Measurements from ENCODE around the gene HSPA8. TPM values are rescaled to one million over a fixed set of nuclear protein-coding genes. Genes with fewer than 3 reads are reported as not detected.

The HSPA8 gene
- total RNA-seq, 1 experiment from 2014 or later = 1,755 TPM

DNA sequence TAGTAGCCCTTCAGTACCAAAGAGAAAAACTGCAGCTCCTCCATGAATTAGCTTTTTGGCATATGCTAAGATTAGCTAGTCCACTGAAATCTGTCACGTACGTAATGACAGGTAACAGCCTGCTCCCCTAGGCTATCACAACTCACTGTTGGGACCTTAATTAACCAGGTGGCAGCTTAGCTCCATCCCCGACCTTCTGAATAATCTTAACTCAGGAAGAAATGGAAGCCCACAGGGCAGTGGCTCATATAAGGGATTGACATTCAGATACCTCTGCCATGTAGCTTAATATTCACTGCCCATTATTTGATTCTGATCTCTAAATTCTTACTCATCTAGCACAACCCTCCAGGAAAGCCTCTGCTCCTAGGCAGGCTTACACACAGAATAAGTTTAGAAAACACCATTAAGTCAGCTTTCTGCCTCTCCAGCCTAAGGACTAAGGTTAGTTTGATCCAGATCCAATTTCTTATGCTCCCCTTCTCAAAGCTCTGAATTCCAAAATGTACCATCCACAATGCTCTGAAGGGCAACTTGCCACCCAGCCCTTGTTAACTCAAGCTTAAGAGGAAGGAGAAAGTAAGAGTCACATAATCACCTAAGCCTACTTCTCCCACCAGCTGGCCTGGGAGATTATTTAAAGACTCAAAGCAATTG lies 5.0 kb downstream of the HSPA8 start:
- CTCF ChIA-PET = interaction anchor here (0.6 kb wide), 1 partner anchor 15 kb away, joined by 3 read pairs; no protein-coding TSS in a partner anchor
- BruUV-seq (replicated peaks) = no TSS peak

GRCh38 chr11:123055191-123055901 lies 6.6 kb downstream of the HSPA8 start:
- BruUV-seq (replicated peaks) = no TSS peak
- in situ Hi-C loops (cut with HindIII; ENCODE audit: low pct_unique_long_range_greater_than_20kb, low sequenced_read_pairs) = no loop called here
- ATAC-seq (peak; percentile 16), DNase-seq (ENCODE audit: low read depth, low spot score) (no peak)
- H3K27ac ChIP-seq (ENCODE audit: low read length) = no peak overlapping the region
- ChIA-PET POLR2A (interaction anchor here (0.6 kb wide), 3 partner anchors 32 to 948 kb away, joined by 5 to 13 read pairs (median 5); no protein-coding TSS in a partner anchor), CTCF (interaction anchor here (0.6 to 1.6 kb wide), 6 partner anchors 25 to 192 kb away, joined by 3 to 7 read pairs (median 4); no protein-coding TSS in a partner anchor)
- intact Hi-C loops (cut with micrococcal nuclease; ENCODE audit: unreplicated experiment) = loop anchor here (10.0 kb wide), 1 partner anchor 191 kb away; no protein-coding TSS in a partner anchor
- no peak overlapping the region for H3K4me3 ChIP-seq (ENCODE audit: low read depth in 2 of 2, low read length in 2 of 2)
- peaks cover 43% of the 10 kb centered on the region for H3K36me3 ChIP-seq (ENCODE audit: control insufficient read depth, insufficient read depth, low read length)
- TF ChIP-seq SIN3A (IDR thresholded peaks at IDR 0.05; ENCODE audit: borderline replicate concordance, insufficient read depth, low read depth, low read length) = 0 out of 2 replicates have a peak, but pooled peaks have one; percentile 43
- TF ChIP-seq POLR2AphosphoS5 (IDR thresholded peaks at IDR 0.05; ENCODE audit: low read depth, low read length) = peak; percentile 47
- TF ChIP-seq, protein P1, sequence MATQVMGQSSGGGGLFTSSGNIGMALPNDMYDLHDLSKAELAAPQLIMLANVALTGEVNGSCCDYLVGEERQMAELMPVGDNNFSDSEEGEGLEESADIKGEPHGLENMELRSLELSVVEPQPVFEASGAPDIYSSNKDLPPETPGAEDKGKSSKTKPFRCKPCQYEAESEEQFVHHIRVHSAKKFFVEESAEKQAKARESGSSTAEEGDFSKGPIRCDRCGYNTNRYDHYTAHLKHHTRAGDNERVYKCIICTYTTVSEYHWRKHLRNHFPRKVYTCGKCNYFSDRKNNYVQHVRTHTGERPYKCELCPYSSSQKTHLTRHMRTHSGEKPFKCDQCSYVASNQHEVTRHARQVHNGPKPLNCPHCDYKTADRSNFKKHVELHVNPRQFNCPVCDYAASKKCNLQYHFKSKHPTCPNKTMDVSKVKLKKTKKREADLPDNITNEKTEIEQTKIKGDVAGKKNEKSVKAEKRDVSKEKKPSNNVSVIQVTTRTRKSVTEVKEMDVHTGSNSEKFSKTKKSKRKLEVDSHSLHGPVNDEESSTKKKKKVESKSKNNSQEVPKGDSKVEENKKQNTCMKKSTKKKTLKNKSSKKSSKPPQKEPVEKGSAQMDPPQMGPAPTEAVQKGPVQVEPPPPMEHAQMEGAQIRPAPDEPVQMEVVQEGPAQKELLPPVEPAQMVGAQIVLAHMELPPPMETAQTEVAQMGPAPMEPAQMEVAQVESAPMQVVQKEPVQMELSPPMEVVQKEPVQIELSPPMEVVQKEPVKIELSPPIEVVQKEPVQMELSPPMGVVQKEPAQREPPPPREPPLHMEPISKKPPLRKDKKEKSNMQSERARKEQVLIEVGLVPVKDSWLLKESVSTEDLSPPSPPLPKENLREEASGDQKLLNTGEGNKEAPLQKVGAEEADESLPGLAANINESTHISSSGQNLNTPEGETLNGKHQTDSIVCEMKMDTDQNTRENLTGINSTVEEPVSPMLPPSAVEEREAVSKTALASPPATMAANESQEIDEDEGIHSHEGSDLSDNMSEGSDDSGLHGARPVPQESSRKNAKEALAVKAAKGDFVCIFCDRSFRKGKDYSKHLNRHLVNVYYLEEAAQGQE (IDR thresholded peaks at IDR 0.05; ENCODE audit: insufficient read depth in 1 of 2, low read depth in 2 of 2, low read length in 1 of 2) = no peak
- peaks cover 21% of the 10 kb centered on the region for H3K4me1 ChIP-seq (ENCODE audit: control insufficient read depth, insufficient read depth, low read length)
- H3K9me3 ChIP-seq (ENCODE audit: control insufficient read depth, insufficient read depth, low read depth, low read length) = no peaks in the 10 kb centered on the region
- no peaks in the 10 kb centered on the region for H3K27me3 ChIP-seq (ENCODE audit: control insufficient read depth, insufficient read depth, low read length)

More for the DNA sequence above, 5.0 kb downstream of the HSPA8 start:
- Histone ChIP-seq H3K4me1 (ENCODE audit: control insufficient read depth, insufficient read depth, low read length) (peaks cover 21% of the 10 kb centered on the region), H3K36me3 (ENCODE audit: control insufficient read depth, insufficient read depth, low read length) (peaks cover 54% of the 10 kb centered on the region), H3K9me3 (ENCODE audit: control insufficient read depth, insufficient read depth, low read depth, low read length) (no peaks in the 10 kb centered on the region), H3K4me3 (ENCODE audit: low read depth in 2 of 2, low read length in 2 of 2) (no peak overlapping the region), H3K27ac (ENCODE audit: low read length) (peak overlapping the region; percentile 49), H3K27me3 (ENCODE audit: control insufficient read depth, insufficient read depth, low read length) (no peaks in the 10 kb centered on the region)
- DNase-seq (ENCODE audit: low read depth, low spot score) (no peak), ATAC-seq (no peak)
- in situ Hi-C loops (cut with HindIII; ENCODE audit: low pct_unique_long_range_greater_than_20kb, low sequenced_read_pairs) (no loop called here), intact Hi-C loops (cut with micrococcal nuclease; ENCODE audit: unreplicated experiment) (loop anchor here (10.0 kb wide), 1 partner anchor 192 kb away; no protein-coding TSS in a partner anchor)
- POLR2A ChIA-PET = interaction anchor here (0.7 kb wide), 1 partner anchor 131 kb away, joined by 5 read pairs; no protein-coding TSS in a partner anchor
- peak; percentile 54; the same call in 1 of the 2 replicates for TF ChIP-seq POLR2AphosphoS5 (IDR thresholded peaks at IDR 0.05; ENCODE audit: low read depth, low read length)
- TF ChIP-seq, protein P1 (IDR thresholded peaks at IDR 0.05; ENCODE audit: insufficient read depth in 1 of 2, low read depth in 2 of 2, low read length in 1 of 2) = no peak

Measured in Panc1 (cell line).